Neural crest cell (in vitro differentiated cells): Measurements from ENCODE around the gene TREML4. TPM values are rescaled to one million over a fixed set of nuclear protein-coding genes. Genes with fewer than 3 reads are reported as not detected.

Experiments used
- DNase-seq: peaks from one replicate; pipeline ENCODE4 v3.0.0; 2021; ENCODE audit warnings: low read depth, mixed read lengths, low spot score
- H3K27ac Mint-ChIP-seq: one replicate; pipeline ENCODE4 v1.8.0; 2021; ENCODE audit warnings: mild to moderate bottlenecking, mixed read lengths; ENCODE audit not compliant: unreplicated experiment
- H3K27me3 Mint-ChIP-seq: 2 replicates; pipeline ENCODE4 v1.8.0; 2021; ENCODE audit warnings: low read depth, mild to moderate bottlenecking, mixed read lengths
- H3K36me3 Mint-ChIP-seq: 2 replicates; pipeline ENCODE4 v1.8.0; 2021; ENCODE audit warnings: low read depth, mild to moderate bottlenecking, mixed read lengths
- H3K4me1 Mint-ChIP-seq: 2 replicates; pipeline ENCODE4 v1.8.0; 2021; ENCODE audit warnings: mixed read lengths
- H3K4me3 Mint-ChIP-seq: one replicate; pipeline ENCODE4 v1.8.0; 2021; ENCODE audit warnings: mild to moderate bottlenecking, mixed read lengths
- H3K9me3 Mint-ChIP-seq: 2 replicates; pipeline ENCODE4 v1.8.0; 2021; ENCODE audit warnings: mixed read lengths
- CTCF ChIP-seq: fragments of 200-600 bp; sonication (generic); conservative IDR thresholded peaks from 2 replicates; pipeline ENCODE4 v1.5.0; 2021; ENCODE audit warnings: antibody characterized with exemption, mild to moderate bottlenecking
- total RNA-seq: library from RNA; stranded (reverse); gene quantifications from 2 replicates; pipeline ENCODE4 v1.2.1, GENCODE V29; 2021

Gene TREML4
- total RNA-seq, 1 donor from 2014 or later: not detected

DNA sequence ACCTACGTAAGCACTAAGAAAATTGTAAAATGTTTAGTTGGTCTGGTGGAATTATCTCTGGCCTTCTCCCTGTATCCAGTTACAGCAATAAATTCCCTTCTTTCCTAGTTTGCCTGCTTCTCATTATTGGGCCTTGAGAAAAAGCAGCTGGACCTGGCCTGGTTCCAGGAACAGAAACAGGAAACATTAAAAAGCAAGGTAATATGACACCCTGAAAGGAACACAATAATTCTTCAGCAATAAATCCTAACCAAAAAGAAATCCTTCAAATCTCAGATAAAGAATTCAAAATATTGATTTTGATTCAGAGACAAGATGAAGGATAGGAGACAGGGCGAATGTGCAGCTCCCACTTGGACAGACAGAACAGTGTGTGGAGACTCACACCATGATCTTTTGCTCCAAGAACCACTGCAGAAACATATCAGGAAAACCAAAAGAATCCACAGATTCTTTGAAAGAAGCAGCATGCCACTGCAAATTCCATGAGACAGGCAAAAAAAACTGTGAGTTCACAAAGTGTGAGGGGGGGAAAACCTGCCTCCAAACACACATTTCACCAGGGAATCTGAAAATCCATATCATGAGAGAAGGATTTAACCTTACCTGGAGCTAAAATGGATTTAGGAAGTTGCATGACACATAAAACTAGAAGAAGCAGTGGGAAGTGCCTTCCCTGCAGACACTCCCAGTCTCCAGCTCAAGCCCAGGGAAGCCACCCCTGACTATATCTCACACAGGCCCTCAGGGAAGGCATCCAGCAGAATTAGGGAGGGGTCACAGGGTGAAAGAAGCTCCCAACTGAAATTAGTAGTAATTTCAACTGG, 29.4 kb downstream of the TREML4 start:
- TF ChIP-seq CTCF: no peak
- Mint-ChIP-seq H3K4me1 (no peaks in the 10 kb centered on the region), H3K27me3 (peaks cover 10% of the 10 kb centered on the region), H3K27ac (no peak overlapping the region), H3K9me3 (peaks cover 8% of the 10 kb centered on the region), H3K4me3 (no peak overlapping the region), H3K36me3 (peaks cover 3% of the 10 kb centered on the region)
- no peak for DNase-seq

GRCh38 chr6:41258196-41258493, 30.0 kb downstream of the TREML4 start:
- peaks cover 3% of the 10 kb centered on the region for H3K36me3 Mint-ChIP-seq
- peaks cover 9% of the 10 kb centered on the region for H3K9me3 Mint-ChIP-seq
- no peak for TF ChIP-seq CTCF
- no peak overlapping the region for H3K27ac Mint-ChIP-seq
- H3K4me1 Mint-ChIP-seq: no peaks in the 10 kb centered on the region
- no peak for DNase-seq
- no peak overlapping the region for H3K4me3 Mint-ChIP-seq
- H3K27me3 Mint-ChIP-seq: peaks cover 8% of the 10 kb centered on the region

DNA sequence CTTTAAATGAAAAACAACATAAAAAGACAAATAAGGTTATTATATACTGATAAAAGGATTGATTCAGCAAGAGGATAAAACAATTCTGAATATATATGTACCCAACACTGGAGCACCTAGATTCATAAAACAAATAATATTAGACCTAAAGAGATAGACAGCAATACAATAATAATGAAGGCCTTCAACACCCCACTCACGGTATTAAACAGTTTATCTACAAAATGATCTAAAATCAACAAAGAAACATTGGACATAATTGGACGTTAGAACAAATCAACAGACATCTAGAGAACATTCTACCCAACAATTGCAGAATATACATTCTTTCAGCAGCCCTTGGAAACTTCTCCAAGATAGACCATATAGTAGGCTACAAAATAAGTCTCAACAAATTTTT, 34.3 kb downstream of the TREML4 start:
- H3K9me3 Mint-ChIP-seq: peaks cover 17% of the 10 kb centered on the region
- H3K36me3 Mint-ChIP-seq: peaks cover 3% of the 10 kb centered on the region
- DNase-seq: no peak
- no peak overlapping the region for H3K4me3 Mint-ChIP-seq
- H3K4me1 Mint-ChIP-seq: no peaks in the 10 kb centered on the region
- H3K27ac Mint-ChIP-seq: no peak overlapping the region
- peaks cover 9% of the 10 kb centered on the region for H3K27me3 Mint-ChIP-seq
- no peak for TF ChIP-seq CTCF

DNA sequence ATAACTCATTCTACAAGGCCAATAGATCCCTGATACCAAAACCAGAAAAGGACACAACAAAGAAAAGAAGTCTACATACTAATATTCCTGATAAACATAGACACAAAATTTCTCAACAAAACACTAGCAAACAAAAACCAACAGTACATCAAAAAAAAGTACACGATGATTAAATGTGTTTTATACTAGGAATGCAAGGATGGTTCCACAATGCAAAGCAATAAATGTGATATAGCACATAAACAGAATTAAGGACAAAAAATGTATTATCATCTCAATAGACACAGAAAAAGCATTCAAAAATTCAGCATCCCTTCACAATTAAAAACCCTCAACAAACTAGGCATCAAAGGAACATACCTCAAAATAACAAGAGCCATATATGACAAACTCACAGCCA, 35.1 kb downstream of the TREML4 start:
- Mint-ChIP-seq H3K27ac (no peak overlapping the region), H3K9me3 (peaks cover 17% of the 10 kb centered on the region), H3K4me1 (no peaks in the 10 kb centered on the region), H3K27me3 (peaks cover 9% of the 10 kb centered on the region), H3K36me3 (peaks cover 3% of the 10 kb centered on the region), H3K4me3 (no peak overlapping the region)
- TF ChIP-seq CTCF: no peak
- DNase-seq: no peak

GRCh38 chr6:41266541-41266940, 38.4 kb downstream of the TREML4 start:
- peaks cover 4% of the 10 kb centered on the region for H3K27me3 Mint-ChIP-seq
- no peak for DNase-seq
- H3K9me3 Mint-ChIP-seq: peaks cover 9% of the 10 kb centered on the region
- no peak overlapping the region for H3K4me3 Mint-ChIP-seq
- peaks cover 3% of the 10 kb centered on the region for H3K36me3 Mint-ChIP-seq
- TF ChIP-seq CTCF: no peak
- no peak overlapping the region for H3K27ac Mint-ChIP-seq
- H3K4me1 Mint-ChIP-seq: no peaks in the 10 kb centered on the region
